ENCODE results near the gene CDPF1.
A peak's percentile ranks its signal among the peaks of the same experiment; 100 is the strongest.

The CDPF1 gene, protein sequence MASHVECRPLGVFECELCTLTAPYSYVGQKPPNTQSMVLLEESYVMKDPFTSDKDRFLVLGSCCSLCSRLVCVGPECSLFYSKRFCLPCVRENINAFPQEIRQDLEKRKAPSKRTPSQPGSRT

DNA sequence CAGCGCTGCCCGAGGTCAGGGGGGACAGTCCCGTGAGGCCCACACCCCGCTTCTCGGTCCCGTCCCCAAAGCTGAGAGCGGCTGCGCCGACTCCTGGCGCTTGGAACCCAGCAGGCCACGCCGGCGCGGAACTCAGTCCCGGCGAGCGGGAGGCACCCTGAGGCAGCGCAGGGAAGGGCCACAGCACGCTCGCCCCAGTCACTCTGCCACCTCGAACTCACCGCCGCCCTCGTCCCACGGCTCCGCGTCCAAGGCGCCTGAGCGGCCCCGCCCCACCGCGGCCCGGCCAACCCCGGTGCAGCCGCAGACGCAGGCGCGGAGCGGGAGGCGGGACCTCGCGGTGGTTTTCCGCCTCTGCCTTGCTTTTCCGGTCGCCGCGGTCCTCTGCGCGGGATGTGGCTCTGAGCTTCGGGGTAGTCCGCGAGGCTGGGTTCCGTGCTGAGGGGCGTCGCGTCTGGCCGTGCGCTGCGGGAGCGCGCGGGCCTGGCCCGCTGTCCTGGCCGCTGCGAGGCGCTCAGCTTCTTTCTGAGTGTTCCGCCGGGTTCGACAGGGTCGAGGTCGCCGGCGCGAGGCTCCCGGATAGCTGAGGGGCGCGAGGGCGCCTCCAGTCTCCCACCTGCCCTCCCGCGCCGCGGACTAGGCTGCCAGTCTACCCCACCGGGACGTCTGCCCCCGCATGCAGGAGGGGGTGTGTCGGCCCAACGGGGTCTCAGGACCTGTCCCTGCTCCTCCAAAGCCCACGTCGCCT is at the start of gene CDPF1:
CDPF1 (minus strand) TSS at position 259 of the 748 bp plus-strand sequence. CDS start 2,009 bp downstream, outside the sequence.
- peak; percentile 89 for DNase-seq

DNA sequence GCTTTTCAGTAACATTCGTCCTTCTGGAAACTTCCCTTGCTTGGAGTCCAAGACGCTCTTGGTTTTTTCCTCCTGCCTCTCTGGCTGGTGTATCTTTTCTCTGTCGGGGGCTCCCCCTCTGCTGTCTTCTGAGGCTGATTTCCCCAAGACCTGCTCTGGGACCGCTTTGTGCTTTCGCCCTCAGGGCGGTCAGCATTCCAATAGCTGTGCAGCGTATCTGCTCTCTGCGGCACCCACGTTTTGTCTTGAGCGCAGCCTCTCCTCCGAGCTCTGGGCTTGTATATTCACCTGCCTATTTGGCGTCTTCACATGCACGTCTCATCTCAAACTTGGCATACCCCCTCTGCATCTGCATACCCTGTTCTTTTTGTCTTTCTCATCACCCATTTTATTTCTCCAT is 49.0 kb upstream of the CDPF1 start:
- no peak for DNase-seq

DNA sequence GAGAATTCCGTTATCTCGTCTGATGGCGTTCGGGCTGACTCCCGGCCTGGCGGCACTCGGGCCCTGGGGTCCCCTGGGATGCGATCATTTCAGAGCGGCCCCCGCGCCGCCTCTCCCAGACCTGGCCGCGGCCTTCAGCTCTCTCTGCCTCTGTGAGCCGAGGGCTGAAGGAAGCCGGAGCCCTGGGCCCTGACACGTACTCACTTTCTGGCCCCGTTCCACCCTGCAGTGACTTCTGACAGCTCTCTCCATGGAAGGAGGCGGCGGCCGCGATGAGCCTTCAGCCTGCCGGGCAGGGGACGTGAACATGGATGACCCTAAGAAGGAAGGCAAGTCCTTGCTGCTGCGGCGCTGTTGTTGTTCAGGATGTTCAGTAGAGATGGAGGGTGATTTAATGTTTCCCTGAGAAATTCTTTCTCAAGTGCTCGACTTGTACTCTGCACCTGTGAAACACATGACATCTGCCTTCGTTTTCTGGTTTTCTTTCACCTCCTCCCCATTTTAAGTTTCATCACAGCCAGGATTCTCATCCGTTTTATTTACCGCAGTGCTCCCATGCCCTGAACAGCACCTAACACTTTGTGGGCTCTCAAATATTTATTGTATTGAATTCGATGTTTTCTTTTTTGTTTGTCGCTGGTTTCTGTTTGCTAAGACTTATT is 47.2 kb upstream of the CDPF1 start:
- DNase-seq = peak; percentile 13

DNA sequence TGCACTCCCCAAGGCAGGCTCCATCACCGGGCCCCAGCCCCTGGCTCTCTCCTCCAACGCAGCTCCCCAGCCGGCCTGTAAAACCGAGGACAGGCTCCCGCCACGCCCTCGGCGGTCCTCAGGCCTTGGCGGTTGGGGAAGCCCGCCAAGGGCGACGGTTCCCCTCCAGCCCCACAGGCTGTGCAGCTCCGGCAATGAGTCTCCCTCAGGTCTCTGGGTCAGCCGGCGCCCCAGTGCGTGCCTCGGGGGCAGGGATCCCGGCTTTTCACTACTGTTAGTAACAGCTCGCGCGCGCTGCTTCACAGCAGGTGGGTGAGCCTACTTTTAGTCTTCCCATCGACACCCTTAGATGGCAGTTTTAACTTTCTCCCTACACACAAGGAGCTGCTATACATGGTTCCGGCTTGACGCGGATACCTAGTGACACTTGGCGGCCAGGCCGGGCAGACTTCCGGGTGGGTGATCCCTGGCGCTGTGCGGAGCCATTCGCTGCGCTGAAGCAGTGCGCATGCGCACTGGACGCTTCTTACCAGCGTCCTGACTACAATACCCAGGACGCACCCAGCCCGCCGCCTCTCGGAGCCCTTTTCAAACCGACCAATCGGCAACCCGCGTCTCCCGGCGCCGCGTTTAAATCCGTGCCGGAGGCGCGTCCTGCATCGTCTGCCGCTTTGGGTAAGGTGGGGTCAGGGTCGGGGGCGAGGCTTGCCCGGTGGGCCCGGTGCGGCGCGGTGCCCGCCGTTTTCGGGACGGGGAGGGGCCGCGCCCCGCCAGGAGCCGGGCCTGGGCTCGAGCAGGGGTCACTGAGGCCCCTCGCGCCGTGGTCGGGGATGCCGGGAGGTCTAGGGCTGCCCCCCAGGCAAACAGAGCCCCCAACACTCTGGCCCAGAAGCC is 46.4 kb upstream of the CDPF1 start, which contains the start of gene GTSE1:
GTSE1 (plus strand) TSS at position 614 of the 894 bp plus-strand sequence. CDS start 531 bp downstream, outside the sequence.
- peak; percentile 98 for DNase-seq

DNA sequence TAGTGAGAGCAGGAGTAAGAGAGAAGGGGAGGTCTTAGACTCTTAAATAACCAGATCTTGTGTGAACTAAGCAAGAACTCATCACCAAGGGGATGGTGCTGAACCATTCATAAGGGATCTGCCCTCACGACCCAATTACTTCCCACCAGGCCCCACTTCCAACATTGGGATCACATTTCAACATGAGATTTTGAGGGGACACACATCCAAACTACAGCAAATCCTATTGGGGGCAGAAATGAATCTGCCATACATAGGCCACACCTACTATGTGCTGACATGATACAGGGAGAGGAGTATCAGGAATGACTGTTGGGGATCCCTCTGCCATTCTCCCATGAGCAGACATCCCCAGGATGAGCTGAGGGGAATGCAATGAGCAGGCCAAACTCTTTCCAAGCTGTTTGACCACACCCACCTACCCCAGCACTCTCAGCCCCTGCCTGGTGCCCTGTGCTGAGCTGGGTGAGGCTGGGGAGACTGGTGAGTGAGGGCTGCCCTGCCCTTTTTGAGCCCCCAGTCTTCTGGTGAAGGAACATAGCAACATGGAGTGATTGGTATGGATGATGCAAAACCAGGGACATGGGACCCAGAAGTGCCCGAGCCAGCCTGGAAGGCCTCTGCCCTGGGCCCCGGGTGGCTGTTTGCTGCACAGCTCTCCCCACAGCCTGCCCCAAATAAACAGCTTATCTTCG is 45.3 kb upstream of the CDPF1 start:
- DNase-seq = no peak

DNA sequence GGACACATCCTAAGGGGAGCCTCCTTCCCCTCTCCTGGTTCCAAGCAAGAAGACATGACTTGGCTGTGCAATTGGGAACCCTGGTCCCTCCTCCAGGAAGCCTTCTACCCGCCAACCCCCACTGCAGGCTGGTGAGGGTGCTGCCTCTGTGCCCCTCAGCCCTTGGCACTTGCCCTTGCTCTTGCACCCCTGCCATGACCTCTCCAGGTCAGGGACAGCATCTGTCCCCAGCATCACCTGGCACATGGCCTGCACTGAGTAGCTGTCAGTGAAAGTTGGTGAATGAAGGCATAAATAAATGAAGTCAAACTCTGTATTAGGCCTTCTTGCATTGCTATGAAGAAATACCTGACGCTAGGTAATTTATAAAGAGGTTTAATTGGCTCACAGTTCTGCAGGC is 44.7 kb upstream of the CDPF1 start:
- DNase-seq = no peak

DNA sequence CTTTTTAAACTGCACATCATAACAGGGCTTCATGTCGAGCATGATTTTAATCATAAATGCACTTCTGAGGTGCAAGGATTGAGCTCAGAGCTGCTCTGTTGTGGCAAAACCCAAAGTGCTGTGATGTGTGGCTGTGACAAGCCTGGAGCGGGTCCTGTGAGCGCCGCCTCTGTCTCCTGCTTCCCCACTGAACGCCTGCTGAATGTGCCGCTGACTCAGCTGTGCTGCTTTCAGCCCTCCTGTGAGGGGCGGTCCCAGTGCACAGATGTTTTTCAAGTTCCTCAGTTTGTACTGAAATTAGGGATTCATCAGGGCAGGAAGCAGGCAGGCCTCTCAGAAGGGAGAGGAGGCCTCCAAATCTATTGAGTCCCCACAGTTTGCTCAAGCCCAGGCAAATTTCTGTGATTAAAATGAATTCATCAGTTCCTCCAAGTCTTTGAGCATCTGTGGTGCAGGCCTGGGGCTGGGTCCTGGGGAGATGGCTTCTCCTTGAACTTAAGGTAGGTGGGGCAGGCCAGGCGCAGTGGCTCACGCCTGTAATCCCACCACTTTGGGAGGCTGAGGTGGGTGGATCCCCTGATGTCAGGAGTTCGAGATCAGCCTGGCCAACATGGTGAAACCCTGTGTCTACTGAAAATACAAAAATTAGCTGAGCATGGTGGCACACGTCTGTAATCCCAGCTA is 43.6 kb upstream of the CDPF1 start:
- no peak for DNase-seq

DNA sequence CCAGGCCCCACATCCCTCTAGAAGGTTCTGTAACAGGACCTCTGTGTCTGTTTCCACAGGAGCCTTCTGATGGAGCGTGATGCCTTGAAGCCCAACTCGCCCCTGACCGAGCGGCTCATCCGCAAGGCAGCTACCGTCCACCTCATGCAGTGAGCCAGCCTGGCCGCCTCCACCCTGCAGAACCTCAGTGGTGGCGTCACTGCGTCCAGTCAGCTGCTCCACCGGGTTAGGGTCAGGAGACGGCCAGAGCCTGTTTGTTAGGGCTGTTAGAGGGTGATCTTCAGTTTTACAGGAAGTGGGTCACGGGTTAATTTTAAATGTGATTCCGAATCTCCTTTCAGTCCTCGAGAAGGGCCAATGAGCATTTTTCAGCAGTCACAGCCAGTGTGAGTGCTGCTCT is 42.6 kb upstream of the CDPF1 start:
- DNase-seq = no peak

DNA sequence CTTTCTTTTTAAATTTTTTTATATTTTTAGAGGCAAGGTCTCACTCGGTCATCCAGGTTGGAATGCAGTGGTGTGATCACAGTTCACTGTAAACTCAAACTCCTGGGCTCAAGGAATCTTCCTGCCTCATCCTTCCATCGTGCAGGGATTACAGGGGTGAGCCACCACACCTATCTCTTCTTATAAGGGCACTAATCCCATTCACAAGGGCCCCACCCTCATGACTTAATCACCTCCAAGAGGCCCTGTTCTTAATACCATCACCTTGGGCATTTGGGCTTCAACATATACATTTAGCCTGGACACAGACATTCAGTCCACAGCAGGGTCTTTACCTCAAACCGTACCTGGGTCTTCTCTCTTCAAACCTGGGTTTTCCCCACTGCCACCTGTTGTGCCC is 42.1 kb upstream of the CDPF1 start:
- no peak for DNase-seq

DNA sequence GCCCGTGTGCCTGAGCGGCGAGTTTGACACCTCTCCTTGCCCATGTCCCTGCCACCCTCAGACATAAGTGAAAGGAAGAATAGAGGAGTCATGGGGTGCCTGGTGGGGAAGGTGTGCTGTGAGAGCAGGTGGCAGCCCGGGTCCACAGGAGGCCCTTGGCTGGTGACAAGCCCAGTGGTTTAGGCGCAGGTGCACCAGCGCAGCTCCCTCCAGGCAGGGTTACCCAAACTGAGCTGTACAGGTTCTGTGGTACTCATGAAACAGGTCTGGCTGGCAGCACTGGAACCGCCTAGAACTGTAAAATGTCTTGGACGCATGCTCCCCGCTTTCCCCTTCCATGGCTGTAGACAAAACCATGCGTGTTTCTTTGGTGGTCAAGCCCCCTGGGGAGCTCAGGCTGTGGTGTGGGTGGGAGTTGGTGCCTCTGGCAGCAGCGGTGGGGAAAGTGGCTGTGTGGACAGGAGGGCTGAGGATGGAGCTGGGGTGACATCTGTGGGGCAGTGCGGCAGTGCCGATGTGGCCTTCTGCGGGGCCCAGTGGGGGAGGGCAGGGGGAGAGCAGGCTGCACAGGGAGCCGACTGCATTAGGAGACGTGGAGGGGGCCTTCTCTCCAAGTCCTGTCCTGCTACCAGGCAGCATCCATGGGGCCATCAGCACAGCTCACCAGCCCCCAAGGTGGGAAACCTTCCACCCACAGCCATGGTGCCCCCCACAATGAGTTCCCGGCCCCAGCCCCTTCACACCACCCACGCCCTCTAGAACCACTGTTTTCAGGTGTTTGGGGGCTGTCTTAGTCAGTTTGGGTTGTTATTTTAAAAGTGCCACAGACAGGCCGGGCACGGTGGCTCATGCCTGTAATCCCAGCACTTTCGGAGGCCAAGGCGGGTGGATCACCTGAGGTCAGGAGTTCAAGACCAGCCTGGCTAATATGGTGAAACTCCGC is 41.0 kb upstream of the CDPF1 start:
- peak; percentile 67 for DNase-seq

DNA sequence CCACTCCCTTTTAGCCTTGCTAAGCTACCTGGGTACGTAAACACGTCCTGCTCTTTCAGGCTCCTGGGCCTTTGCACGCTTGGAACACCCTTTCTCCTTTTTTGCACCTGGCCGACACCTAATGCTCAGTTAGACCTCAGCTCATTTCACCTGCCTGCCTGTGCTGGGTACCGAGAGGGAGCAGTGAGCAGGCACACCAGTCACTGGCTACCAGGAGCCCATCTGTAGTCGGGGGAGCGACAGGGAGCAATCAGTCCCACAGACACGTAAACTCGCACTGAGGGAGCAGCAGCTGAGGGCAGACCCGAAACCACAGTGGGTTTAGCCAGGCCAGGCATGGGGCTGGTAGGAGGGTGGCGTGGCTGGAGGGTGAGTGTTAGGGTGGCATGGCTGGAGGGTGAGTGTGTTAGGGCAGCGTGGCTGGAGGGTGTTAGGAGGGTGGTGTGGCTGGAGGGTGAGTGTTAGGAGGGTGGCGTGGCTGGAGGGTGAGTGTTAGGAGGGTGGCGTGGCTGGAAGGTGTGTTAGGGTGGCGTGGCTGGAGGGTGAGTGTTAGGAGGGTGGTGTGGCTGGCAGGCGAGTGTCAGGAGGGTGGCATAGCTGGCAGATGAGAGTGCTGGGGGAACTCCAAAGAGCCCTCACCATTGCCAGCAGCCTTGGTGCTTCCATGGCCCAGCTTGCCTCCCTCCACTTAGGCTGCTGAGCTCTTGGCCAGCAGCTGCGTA is 40.2 kb upstream of the CDPF1 start:
- no peak for DNase-seq

DNA sequence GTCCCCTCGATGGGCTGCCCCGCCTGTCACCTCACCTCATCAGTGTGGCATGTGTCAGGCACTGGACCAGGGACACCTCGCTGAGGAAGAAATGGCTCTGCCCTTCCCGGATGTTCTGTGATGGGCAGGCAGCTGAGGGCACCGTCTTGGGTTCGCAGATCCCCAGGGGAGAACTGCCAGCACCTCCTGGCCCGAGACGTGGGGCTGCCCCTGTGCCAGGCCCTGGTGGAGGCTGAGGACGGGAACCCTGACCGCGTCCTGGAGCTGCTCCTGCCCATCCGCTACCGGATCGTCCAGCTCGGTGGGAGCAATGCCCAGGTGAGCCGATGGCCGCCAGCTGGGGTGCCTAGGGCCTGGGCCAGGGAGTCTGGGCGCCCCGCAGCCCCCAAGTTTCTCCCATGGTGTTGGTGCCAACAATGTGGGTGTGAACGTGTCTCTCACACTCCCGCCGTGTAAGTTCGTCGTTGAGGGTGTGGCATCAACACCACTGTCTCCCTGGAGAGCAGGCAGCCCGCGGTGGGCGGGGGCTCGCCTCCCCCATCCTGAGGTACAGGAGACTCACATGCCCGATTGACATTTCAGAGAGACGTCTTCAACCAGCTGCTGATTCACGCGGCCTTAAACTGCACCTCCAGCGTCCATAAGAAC is 39.3 kb upstream of the CDPF1 start:
- no peak for DNase-seq

DNA sequence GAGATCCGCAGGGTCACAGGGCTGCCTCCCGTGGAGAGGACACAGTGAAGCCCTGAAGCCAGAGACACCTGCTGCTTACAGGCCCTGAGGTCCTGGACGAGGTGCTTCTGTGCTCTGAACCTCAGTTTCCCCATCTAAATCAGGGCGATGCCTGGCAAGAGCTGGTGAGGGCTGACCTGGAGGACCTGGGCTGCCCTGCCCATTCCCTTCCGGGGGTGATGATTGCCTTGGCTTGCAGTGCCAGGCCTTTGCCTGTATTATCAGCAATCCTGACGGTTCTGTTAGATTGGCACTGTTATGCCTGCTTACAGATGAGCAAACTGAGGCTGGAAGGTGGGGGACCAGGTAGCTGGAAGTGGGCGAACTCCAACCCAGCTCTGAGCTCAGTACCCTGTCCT is 38.8 kb upstream of the CDPF1 start:
- no peak for DNase-seq

DNA sequence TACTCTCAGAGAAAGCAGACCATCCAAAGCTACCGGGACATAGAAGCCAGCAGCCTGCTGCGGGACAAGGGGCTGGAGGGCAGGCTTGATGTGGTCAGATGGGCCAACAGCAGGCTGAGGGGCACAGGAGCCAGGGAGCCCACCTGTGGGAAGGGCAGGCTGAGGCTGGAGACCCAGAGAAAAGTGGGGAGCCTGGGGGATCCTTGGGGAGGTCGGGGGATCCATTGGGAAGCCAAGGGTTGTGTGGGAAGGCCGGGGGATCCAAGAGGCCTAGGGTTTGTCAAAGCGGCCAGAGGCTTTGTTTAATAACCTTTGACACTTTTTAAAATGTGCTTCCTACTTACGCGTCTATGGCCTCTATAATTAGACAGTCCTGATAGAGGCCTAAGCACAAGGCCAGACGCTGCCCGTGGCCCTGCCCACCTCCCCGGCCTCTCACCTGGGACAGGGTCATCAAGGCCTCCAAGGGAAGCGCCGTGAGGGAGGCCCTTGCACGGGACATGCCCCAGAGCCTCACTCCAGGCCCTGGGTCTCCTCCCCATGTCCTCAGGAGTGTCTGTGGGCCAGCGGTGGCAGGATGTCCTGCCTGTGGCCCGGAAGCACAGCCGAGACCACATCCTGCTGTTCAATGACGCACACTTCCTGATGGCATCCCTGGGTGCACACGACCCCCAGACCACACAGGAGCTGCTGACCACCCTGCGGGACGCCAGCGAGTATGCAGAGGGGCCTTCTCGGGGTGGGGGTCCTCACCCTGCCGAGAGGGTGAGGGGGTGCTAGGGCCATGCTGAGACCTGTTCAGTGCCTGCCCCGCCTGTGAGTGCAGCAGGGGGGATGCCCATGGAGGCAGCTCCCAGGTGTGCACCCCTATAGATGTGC is 38.0 kb upstream of the CDPF1 start:
- DNase-seq = no peak

DNA sequence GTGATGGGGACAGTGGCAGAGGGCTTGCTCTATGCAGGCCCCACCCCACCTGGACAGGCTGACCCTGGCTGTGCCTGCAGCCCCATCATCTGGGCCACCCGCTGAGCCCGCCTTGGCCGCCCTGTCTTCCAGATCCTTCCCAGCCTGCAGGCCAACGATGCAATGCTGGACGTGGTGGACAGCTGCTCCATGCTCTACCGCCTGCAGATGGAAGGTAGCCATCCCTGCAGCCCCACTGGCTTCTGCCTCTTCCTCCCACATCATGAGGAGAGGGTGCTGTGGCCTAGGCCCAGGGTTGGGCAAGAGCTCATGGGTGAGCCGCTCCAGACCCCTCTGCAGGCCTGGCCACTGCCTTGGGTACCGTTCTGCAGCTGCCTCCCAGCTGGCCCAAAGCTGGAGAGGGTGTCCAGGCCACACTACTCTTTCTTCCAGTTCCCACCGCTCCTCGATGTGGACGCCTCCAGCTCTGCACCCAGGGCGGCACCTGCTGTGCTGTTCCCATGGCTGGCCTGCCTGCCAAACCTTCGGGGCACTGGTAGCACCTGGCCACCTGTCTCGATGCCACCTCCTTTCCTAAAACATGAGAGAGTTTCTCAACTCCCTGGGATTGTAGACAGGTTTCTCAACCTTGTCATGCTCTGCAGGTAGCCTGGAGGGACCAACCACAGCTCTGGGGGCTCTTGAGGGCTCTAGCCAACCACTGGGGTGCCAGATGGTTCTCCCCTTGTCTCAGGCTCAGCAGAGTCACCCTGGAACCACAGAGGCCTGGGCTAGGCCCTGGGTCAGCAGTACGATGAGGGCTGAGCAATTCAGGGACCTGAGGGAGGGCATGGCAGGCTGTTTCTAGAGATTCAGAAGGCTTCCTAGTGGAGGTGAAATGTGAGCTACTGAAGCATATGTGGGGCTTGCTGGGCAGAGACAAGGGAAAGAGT is 37.1 kb upstream of the CDPF1 start:
- DNase-seq = no peak

DNA sequence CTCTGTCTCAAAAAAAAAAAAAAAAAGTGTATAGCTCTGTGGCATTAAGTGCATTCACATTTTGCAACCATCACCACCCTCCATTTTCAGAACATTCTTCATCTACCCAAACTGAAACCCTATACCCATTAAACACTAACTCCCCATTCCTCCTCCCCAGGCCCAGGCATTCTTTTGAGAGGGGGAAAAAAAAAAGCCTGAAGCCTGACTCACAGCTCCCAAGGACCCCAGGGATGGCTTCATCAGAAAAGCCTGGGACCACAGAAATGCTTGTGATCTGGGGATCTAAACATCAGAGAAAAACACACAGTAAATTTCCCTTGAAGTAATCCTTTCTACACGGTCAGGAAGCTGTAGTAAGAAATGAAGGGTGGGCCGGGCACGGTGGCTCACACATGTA is 35.9 kb upstream of the CDPF1 start:
- no peak for DNase-seq
